HG02588 (cell line): ENCODE measurements around the gene ANKRD24.
"Not testable (repeated sequence)": the region's sequence is repeated elsewhere in the genome, so short reads cannot be mapped to it uniquely, and the experiment has no call there.

ENCODE experiments used
- ATAC-seq: cut with Tn5 transposase; IDR thresholded peaks from one replicate; pipeline ENCODE4 v1.9.1; 2021; ENCODE audit warnings: mild to moderate bottlenecking, moderate library complexity; ENCODE audit not compliant: unreplicated experiment

The ANKRD24 gene

GRCh38 chr19:4267101-4267900 is 84.8 kb downstream of the ANKRD24 start:
- ATAC-seq = no peak

GRCh38 chr19:4267901-4268815 is 85.7 kb downstream of the ANKRD24 start:
- no peak for ATAC-seq

- ATAC-seq = no peak
Measured at GRCh38 chr19:4268816-4269430, 86.4 kb downstream of the ANKRD24 start.

- no peak for ATAC-seq
Measured at GRCh38 chr19:4272894-4273293, 90.4 kb downstream of the ANKRD24 start.

DNA sequence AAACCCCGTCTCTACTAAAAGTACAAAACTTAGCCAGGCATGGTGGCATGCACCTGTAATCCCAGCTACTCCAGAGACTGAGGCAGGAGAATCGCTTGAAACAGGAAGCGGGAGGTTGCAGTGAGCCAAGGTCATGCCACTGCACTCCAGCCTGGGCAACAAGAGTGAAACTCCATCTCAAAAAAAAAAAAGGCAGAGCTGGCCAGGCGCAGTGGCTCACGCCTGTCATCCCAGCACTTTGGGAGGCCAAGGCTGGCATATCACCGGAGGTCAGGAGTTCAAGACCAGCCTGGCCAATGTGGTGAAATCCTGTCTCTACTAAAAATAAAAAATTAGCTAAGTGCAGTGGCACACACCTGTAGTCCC is 91.8 kb downstream of the ANKRD24 start:
- not testable (repeated sequence) for ATAC-seq
